Activated CD4-positive, alpha-beta memory T cell treated with anti-CD3 and anti-CD28 coated beads for 36 hours (primary cell): ENCODE measurements around the gene L3MBTL3. TPM values are rescaled to one million over a fixed set of nuclear protein-coding genes. Genes with fewer than 3 reads are reported as not detected.
"Not testable (repeated sequence)": the region's sequence is repeated elsewhere in the genome, so short reads cannot be mapped to it uniquely, and the experiment has no call there.

Source experiments
- CTCF ChIA-PET: fragments of 350-600 bp; sonication (Branson Sonifier 250); formaldehyde crosslinking; loops from one replicate; lab custom pipeline; 2021; ENCODE audit warnings: antibody characterized with exemption, inconsistent platforms; lab: Charles Lee
- POLR2A ChIA-PET: fragments of 350-600 bp; sonication (Branson Sonifier 250); formaldehyde crosslinking; loops from one replicate; lab custom pipeline; 2021; ENCODE audit warnings: antibody characterized with exemption; lab: Charles Lee
- DNase-seq: peaks from one replicate; pipeline ENCODE4 v3.0.0-alpha.2; 2020
- H3K27ac Mint-ChIP-seq: one replicate; pipeline ENCODE4 v1.8.0; 2021; ENCODE audit warnings: mixed read lengths
- H3K27me3 Mint-ChIP-seq: one replicate; pipeline ENCODE4 v1.8.0; 2021; ENCODE audit warnings: mixed read lengths
- H3K36me3 Mint-ChIP-seq: one replicate; pipeline ENCODE4 v1.8.0; 2021; ENCODE audit warnings: mixed read lengths
- H3K4me1 Mint-ChIP-seq: one replicate; pipeline ENCODE4 v1.8.0; 2021; ENCODE audit warnings: low read depth, mixed read lengths
- H3K4me3 Mint-ChIP-seq: one replicate; pipeline ENCODE4 v1.8.0; 2021; ENCODE audit warnings: mild to moderate bottlenecking, mixed read lengths
- H3K9me3 Mint-ChIP-seq: one replicate; pipeline ENCODE4 v1.8.0; 2021; ENCODE audit warnings: mixed read lengths
- intact Hi-C: fragments of 100-400 bp; cut with micrococcal nuclease; formaldehyde crosslinking; loops from one replicate; pipeline ENCODE4 v1.15.1; 2023
- total RNA-seq, 2 experiments: library from RNA; stranded (reverse); gene quantifications; one replicate each; pipeline ENCODE4 v1.2.3, GENCODE V29; 2021

Gene L3MBTL3
- total RNA-seq, 2 experiments from 2014 or later: 5.2 to 7.4 TPM

GRCh38 chr6:130147111-130147510, 128.7 kb downstream of the L3MBTL3 start:
- no peak overlapping the region for H3K4me3 Mint-ChIP-seq
- DNase-seq: no peak
- ChIA-PET CTCF (no interaction called here), POLR2A (no interaction called here)
- no peaks in the 10 kb centered on the region for H3K9me3 Mint-ChIP-seq
- H3K4me1 Mint-ChIP-seq: peaks cover 2% of the 10 kb centered on the region
- H3K36me3 Mint-ChIP-seq: peaks cover 13% of the 10 kb centered on the region
- H3K27ac Mint-ChIP-seq: peak overlapping the region; percentile 29
- intact Hi-C loops: no loop called here
- H3K27me3 Mint-ChIP-seq: no peaks in the 10 kb centered on the region

DNA sequence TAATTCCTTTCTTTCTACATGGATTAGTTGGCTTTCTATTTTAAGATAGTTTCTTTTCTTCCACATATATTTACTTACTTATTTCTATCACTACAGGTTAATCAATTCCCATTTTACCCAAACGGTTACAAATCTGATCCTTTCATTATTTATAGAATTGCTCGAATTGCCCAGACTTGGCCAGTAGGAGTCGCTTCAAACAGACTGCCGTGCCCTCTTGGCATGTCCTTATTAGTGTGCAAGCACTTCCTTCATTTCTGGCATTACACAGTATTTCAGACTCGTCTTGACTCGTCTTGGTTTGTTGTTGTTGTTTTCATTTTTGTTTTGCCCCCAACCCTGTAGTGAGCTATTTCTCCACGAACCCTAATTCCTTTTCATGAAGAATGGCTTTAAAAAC, 129.8 kb downstream of the L3MBTL3 start:
- intact Hi-C loops: no loop called here
- H3K4me1 Mint-ChIP-seq: peaks cover 2% of the 10 kb centered on the region
- H3K27ac Mint-ChIP-seq: no peak overlapping the region
- peaks cover 9% of the 10 kb centered on the region for H3K36me3 Mint-ChIP-seq
- DNase-seq: peak; percentile 31
- no peak overlapping the region for H3K4me3 Mint-ChIP-seq
- POLR2A ChIA-PET: no interaction called here
- CTCF ChIA-PET: no interaction called here
- H3K27me3 Mint-ChIP-seq: no peaks in the 10 kb centered on the region
- H3K9me3 Mint-ChIP-seq: no peaks in the 10 kb centered on the region

- H3K4me1 Mint-ChIP-seq, H3K4me3 Mint-ChIP-seq, POLR2A ChIA-PET, intact Hi-C loops, H3K27ac Mint-ChIP-seq, H3K9me3 Mint-ChIP-seq, H3K27me3 Mint-ChIP-seq, DNase-seq, H3K36me3 Mint-ChIP-seq: not testable (repeated sequence)
- CTCF ChIA-PET: interaction anchor here (1.0 kb wide), 1 partner anchor 74 kb away, joined by 3 read pairs; the partner anchor contains the start of gene SAMD3
Measured at GRCh38 chr6:130149016-130149415, 130.6 kb downstream of the L3MBTL3 start.

GRCh38 chr6:130150906-130151305, 132.5 kb downstream of the L3MBTL3 start:
- intact Hi-C loops: no loop called here
- DNase-seq: no peak
- peaks cover 4% of the 10 kb centered on the region for H3K36me3 Mint-ChIP-seq
- CTCF ChIA-PET: no interaction called here
- POLR2A ChIA-PET: no interaction called here
- H3K4me3 Mint-ChIP-seq: no peak overlapping the region
- H3K27ac Mint-ChIP-seq: no peak overlapping the region
- peaks cover 2% of the 10 kb centered on the region for H3K4me1 Mint-ChIP-seq
- H3K27me3 Mint-ChIP-seq: no peaks in the 10 kb centered on the region
- no peaks in the 10 kb centered on the region for H3K9me3 Mint-ChIP-seq

GRCh38 chr6:130152908-130153510, 134.6 kb downstream of the L3MBTL3 start:
- no peak for DNase-seq
- H3K27me3 Mint-ChIP-seq: no peaks in the 10 kb centered on the region
- POLR2A ChIA-PET: no interaction called here
- H3K4me1 Mint-ChIP-seq: peaks cover 2% of the 10 kb centered on the region
- peaks cover under 1% of the 10 kb centered on the region for H3K9me3 Mint-ChIP-seq
- no peak overlapping the region for H3K4me3 Mint-ChIP-seq
- peaks cover 4% of the 10 kb centered on the region for H3K36me3 Mint-ChIP-seq
- intact Hi-C loops: no loop called here
- H3K27ac Mint-ChIP-seq: no peak overlapping the region
- CTCF ChIA-PET: interaction anchor here (1.3 kb wide), 1 partner anchor 130 kb away, joined by 3 read pairs; no protein-coding TSS in a partner anchor

GRCh38 chr6:130156908-130157307, 138.5 kb downstream of the L3MBTL3 start:
- peaks cover 3% of the 10 kb centered on the region for H3K4me1 Mint-ChIP-seq
- H3K27ac Mint-ChIP-seq: no peak overlapping the region
- peaks cover 10% of the 10 kb centered on the region for H3K36me3 Mint-ChIP-seq
- no peak overlapping the region for H3K4me3 Mint-ChIP-seq
- CTCF ChIA-PET: interaction anchor here (0.7 kb wide), 1 partner anchor 126 kb away, joined by 3 read pairs; no protein-coding TSS in a partner anchor
- H3K9me3 Mint-ChIP-seq: peaks cover 14% of the 10 kb centered on the region
- no peaks in the 10 kb centered on the region for H3K27me3 Mint-ChIP-seq
- intact Hi-C loops: no loop called here
- POLR2A ChIA-PET: no interaction called here
- DNase-seq: no peak

- Mint-ChIP-seq H3K4me3 (no peak overlapping the region), H3K27ac (no peak overlapping the region), H3K36me3 (peaks cover 10% of the 10 kb centered on the region), H3K4me1 (peaks cover 3% of the 10 kb centered on the region), H3K9me3 (peaks cover 14% of the 10 kb centered on the region), H3K27me3 (no peaks in the 10 kb centered on the region)
- no peak for DNase-seq
- intact Hi-C loops: no loop called here
- CTCF ChIA-PET: interaction anchor here (0.6 kb wide), 1 partner anchor 84 kb away, joined by 3 read pairs; no protein-coding TSS in a partner anchor
- POLR2A ChIA-PET: no interaction called here
Measured at GRCh38 chr6:130158056-130158455, 139.7 kb downstream of the L3MBTL3 start.

- intact Hi-C loops: no loop called here
- peaks cover 10% of the 10 kb centered on the region for H3K36me3 Mint-ChIP-seq
- DNase-seq: no peak
- H3K4me3 Mint-ChIP-seq: no peak overlapping the region
- no peaks in the 10 kb centered on the region for H3K27me3 Mint-ChIP-seq
- ChIA-PET POLR2A (no interaction called here), CTCF (no interaction called here)
- peaks cover 14% of the 10 kb centered on the region for H3K9me3 Mint-ChIP-seq
- H3K4me1 Mint-ChIP-seq: peaks cover 3% of the 10 kb centered on the region
- no peak overlapping the region for H3K27ac Mint-ChIP-seq
Measured at GRCh38 chr6:130158548-130158947, 140.2 kb downstream of the L3MBTL3 start.

DNA sequence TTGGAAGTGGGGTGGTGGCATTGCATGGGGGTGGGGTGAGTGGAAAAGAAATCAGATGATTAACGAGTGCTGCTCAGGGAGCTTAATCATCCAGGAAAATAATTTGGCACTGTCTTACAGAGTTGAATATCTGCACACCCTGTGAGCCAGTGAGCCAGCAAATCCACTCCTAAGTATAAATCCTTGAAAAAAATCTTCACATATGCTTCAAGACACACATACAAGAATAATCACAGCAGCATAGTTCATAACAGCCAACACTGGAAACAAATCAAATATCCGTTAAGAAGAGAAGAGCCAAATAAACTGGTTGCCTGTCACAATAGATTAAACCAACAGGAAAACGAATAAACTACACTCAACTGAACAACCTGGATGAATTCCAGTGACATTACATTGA, 141.6 kb downstream of the L3MBTL3 start:
- peaks cover 8% of the 10 kb centered on the region for H3K36me3 Mint-ChIP-seq
- peaks cover 17% of the 10 kb centered on the region for H3K9me3 Mint-ChIP-seq
- no peak overlapping the region for H3K4me3 Mint-ChIP-seq
- POLR2A ChIA-PET: no interaction called here
- H3K4me1 Mint-ChIP-seq: peaks cover 3% of the 10 kb centered on the region
- H3K27ac Mint-ChIP-seq: no peak overlapping the region
- intact Hi-C loops: no loop called here
- no peak for DNase-seq
- no peaks in the 10 kb centered on the region for H3K27me3 Mint-ChIP-seq
- CTCF ChIA-PET: no interaction called here

DNA sequence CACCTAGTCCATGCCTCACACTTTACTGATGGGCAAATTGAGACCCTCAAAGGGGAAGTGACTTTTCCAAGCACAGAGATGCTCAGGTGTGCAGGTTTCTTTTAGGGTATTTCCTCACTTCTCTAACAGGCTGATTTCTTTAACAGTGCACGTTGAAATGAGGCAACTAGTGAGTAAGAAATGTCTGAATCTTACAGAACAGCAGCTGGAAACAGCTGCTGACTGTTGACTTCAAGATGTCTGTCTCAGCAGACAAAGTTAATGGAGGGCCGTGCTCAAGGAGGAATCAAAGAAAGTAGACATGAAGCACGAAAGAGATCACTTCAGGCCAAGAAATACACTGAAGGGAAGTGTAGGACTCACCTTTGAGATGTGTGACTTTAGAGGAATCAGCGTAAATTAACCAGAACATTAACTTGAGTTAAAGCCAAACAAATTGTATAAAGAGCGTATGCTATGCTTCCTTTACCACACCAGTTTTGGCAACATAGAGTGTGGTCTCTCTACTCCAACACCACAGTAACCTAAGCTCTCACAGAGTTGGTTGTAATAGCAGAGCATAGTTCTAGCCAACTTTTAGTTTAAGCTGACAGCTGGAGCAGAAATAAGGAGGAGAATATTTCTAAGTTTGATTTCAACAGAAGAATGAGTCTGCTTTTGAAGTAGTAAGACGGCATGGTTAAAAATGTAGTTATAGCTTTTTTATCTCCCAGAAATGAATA, 143.5 kb downstream of the L3MBTL3 start:
- Mint-ChIP-seq H3K27me3 (no peaks in the 10 kb centered on the region), H3K4me3 (no peak overlapping the region), H3K27ac (no peak overlapping the region), H3K36me3 (peaks cover 12% of the 10 kb centered on the region), H3K4me1 (peaks cover 5% of the 10 kb centered on the region), H3K9me3 (peaks cover 17% of the 10 kb centered on the region)
- intact Hi-C loops: no loop called here
- POLR2A ChIA-PET: no interaction called here
- CTCF ChIA-PET: no interaction called here
- DNase-seq: no peak

GRCh38 chr6:130162421-130162820, 144.0 kb downstream of the L3MBTL3 start:
- no peak for DNase-seq
- peaks cover 12% of the 10 kb centered on the region for H3K36me3 Mint-ChIP-seq
- ChIA-PET POLR2A (no interaction called here), CTCF (no interaction called here)
- H3K4me3 Mint-ChIP-seq: no peak overlapping the region
- intact Hi-C loops: no loop called here
- H3K27me3 Mint-ChIP-seq: no peaks in the 10 kb centered on the region
- H3K9me3 Mint-ChIP-seq: peaks cover 17% of the 10 kb centered on the region
- H3K4me1 Mint-ChIP-seq: peaks cover 5% of the 10 kb centered on the region
- no peak overlapping the region for H3K27ac Mint-ChIP-seq

GRCh38 chr6:130163266-130163665, 144.9 kb downstream of the L3MBTL3 start:
- peaks cover 12% of the 10 kb centered on the region for H3K36me3 Mint-ChIP-seq
- DNase-seq: no peak
- no peak overlapping the region for H3K27ac Mint-ChIP-seq
- H3K27me3 Mint-ChIP-seq: no peaks in the 10 kb centered on the region
- H3K4me3 Mint-ChIP-seq: no peak overlapping the region
- CTCF ChIA-PET: no interaction called here
- intact Hi-C loops: no loop called here
- POLR2A ChIA-PET: no interaction called here
- peaks cover 5% of the 10 kb centered on the region for H3K4me1 Mint-ChIP-seq
- peaks cover 14% of the 10 kb centered on the region for H3K9me3 Mint-ChIP-seq
